EL (cell line): Measurements from ENCODE around the gene TLR6.
"Not testable (repeated sequence)": the region's sequence is repeated elsewhere in the genome, so short reads cannot be mapped to it uniquely, and the experiment has no call there.

Experiments
- DNase-seq: peaks from one replicate; pipeline ENCODE4 v3.0.0-alpha.2; 2016

TLR6 gene

DNA sequence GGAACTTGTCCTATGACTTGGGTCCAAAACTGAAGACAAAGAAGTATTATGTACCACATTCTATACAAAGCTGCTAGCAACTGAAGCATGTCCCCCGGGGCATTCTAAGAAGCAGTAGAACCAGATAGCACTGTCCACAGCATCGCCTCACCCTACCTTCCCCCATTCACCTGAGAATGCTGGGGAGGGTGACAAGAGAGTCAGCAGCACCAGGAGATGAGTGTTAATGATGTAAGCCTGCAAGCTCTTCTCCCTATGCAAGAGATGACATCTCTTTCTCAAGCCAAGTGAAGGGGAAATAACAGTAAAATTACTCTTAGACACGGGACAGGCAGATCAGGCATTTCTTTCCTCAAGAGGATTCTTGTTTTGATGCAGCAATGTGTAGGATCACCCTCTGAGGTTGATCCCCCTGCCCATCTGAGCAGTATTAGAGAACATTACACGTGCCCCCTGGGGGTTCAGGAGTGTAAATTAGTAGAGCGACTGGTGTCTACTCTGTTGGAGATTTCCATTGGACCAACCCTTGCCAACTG, 38.1 kb downstream of the TLR6 start:
- DNase-seq: no peak

DNA sequence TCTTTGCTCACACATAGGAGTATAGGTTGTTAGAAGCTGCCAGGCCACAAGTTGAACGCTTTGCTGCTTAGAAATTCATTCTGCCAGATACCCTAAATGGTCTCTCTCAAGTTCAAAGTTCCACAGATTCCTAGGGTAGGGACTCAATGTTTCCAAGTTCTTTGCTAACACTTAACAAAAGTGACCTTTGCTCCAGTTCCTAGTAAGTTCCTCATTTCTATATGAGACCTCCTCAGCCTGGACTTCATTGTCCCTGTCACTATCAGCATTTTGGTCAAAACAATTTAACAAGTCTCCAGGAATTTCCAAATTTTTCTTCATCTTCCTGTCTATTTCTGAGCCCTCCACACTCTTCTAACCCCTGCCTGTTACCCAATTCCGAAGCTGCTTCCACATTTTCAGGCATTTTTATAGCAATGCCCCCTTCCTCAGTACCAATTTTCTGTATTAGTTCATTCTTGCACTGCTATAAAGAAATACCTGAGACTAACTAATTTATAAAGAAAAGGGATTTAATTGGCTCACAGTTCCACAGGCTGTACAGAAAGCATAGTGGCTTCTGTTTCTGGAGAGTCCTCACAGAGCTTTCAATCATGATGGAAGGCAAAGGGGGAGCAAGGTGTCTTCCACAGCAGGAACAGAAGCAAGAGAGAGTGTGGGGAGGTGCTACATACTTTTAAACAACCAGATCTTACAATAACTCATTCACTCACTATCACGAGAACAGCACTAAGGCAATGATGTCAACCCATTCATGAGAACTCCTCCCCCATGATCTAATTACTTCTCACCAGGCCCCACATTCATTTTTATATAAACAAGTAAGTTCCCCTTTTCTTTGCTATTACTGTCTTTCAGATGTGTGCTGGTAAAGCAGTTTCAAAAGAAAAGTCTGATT, 40.5 kb downstream of the TLR6 start:
- no peak for DNase-seq

- no peak for DNase-seq
Measured at GRCh38 chr4:38814386-38814785, 42.2 kb downstream of the TLR6 start.

GRCh38 chr4:38811297-38811696, 45.3 kb downstream of the TLR6 start:
- DNase-seq: no peak

- DNase-seq: not testable (repeated sequence)
Measured at GRCh38 chr4:38807462-38807861, 49.2 kb downstream of the TLR6 start.

DNA sequence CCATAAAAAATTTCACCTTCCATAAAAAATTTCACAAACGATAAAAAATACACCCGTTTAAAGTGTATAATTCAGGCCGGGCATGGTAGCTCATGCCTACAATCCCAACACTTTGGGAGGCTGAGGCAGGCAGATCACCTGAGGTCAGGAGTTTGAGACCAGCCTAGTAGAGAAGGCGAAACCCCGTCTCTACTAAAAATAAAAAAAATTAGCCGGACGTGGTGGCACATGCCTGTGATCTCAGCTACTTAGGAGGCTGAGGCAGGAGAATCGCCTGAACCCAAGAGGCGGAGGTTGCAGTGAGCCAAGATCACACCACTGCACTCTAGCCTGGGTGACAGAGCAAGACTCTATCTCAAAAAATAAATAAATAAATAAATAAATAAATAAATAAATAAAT, 50.4 kb downstream of the TLR6 start:
- DNase-seq: not testable (repeated sequence)

- peak; percentile 14 for DNase-seq
Measured at GRCh38 chr4:38805530-38806145, 51.0 kb downstream of the TLR6 start.

- DNase-seq: peak; percentile 55
Measured at GRCh38 chr4:38804654-38805295, 51.8 kb downstream of the TLR6 start, which contains the start of gene TLR1. Gene TLR1 (minus strand): TSS chr4:38804791. CDS start chr4:38798831, 5,960 bp downstream.

DNA sequence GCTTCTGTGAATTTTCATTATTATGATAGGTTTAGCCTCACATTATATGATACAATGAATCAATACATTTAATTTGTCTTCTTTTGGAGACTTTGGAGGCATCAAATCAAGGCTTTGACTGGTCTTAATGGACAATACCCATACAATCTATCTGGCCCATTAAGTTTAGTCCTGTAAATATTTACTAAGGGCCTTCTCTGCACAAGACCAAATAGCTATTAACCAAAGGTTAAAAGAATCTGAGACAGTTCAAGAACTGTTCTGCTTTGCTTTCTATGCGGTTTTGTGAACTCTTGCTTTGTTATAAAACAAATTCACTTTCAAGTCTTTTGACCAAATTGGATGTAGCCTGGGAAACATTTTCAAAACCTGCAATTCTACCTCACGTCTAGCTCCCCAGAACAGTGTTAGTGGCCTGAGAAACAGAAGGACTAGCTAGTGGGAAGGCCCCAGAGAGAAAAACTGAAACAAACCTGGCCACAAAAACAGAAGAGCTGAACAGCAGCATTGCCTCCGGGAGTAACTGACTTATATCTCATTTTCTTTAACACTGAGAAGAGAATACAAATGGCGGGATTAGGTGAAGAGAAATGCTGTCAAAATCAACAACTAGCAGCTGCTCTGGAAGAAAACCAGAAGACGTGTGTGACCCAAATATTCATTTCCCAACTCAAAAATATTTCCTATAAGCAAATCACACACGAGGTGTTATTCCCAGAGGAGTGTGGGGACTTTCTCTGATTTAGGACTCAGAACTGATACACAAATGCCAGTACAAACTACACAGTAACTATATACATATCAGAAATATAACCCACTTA, 52.6 kb downstream of the TLR6 start:
- no peak for DNase-seq

- DNase-seq: no peak
Measured at GRCh38 chr4:38802561-38803355, 53.9 kb downstream of the TLR6 start.

DNA sequence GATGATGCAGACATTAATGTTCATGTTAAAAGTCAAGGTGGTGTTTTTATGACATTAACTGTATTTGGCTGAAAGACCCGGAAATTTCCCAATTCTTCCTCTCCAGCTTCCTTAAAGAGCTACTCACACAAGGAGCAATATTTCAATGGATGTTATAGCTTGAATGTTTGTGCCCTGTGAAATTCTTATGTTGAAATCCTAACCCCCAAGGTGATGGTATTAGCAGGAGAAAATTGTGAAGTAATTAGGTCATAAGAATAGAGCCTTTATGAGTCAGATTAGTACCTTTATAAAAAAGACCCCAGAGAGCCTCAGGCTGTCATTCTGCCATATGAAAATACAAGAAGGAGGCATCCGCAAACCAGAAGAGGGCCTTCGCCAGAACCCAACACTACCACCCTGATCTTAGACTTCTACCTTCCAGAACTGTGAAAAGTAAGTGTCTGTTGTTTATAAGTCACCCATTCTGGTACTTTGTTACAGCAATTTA, 55.6 kb downstream of the TLR6 start:
- DNase-seq: no peak

DNA sequence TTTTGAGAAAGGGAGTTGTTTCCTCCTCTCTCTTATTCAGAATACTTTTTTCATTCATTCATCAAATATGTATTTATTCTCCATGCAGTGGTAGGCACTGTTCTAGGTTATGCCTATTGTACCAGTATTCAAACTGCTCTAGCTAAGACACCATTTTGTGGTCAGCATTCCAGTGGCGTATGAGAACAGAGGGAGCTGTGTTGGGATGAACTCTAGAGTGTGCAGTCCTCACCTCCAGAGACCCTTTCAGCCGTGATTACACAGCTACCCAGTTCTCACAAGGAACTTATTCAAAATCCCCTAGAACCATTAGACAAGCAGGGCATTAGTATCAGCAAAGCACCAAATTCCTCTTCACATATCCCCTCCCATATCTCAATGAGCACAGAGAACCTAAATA, 56.3 kb downstream of the TLR6 start:
- DNase-seq: no peak

DNA sequence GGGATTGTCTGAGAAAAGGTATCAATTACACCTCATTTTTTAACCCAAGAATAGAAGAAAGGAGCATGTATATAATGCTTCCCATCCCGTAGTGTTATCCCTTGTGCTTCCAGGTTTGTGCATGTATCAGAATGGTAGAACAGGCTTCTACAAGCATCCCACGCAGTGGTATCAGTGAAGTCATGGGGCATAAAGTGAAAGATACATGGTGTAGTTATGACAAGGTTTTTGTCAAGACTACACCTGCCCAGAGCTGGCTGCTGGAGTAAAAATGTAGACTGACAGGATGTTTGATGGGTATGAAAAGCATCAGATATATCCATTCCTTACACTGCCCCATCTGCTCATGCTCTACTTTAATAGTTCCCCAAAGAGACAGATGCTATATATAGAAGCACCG, 61.5 kb downstream of the TLR6 start:
- DNase-seq: no peak

DNA sequence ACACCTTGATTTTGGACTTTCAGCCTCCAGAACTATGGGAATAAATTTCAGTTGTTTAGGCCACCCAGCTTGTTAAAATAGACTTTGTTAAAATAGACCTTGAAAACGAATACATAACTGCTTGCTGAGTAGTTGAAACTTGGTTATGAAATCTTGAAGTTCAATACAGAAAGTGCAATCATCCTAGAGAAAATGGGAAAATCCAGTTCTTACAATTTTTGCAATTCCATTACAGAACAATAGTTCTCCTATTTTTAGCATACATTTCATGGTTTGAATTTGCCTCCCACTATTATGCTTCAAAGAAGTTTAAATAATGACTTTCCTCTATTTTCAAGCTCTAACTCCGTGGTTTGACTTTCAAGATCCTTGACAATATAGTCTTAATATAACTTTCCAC, 62.6 kb downstream of the TLR6 start:
- DNase-seq: no peak

GRCh38 chr4:38791010-38791409, 65.6 kb downstream of the TLR6 start:
- no peak for DNase-seq

GRCh38 chr4:38788317-38788716, 68.3 kb downstream of the TLR6 start:
- peak; percentile 40 for DNase-seq

- DNase-seq: no peak
Measured at GRCh38 chr4:38787693-38788092, 68.9 kb downstream of the TLR6 start.

DNA sequence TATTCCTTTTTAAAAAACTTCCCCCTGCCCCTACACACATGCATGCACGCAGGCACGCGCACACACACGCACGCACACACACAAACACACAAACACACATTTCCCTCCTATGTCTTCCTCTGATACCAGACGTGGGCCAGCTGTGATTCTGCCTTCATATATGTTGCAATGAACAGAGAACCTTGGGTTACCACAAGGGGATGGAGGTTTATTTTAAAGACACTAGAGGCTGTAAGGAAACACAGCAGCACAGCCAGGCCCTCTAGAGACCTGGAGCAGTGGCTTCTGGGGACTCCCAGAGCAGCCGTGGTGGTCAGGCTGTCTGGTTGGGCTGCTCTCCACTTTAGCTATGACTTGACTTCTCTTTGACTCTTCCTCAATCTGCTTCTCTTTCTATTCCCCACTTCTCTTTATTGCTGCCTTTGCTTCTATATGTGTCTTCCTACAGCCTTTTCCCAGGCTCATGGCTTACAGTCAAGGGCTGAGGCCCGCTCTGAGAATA, 70.7 kb downstream of the TLR6 start:
- no peak for DNase-seq

GRCh38 chr4:38785041-38785790, 71.4 kb downstream of the TLR6 start:
- DNase-seq: no peak

DNA sequence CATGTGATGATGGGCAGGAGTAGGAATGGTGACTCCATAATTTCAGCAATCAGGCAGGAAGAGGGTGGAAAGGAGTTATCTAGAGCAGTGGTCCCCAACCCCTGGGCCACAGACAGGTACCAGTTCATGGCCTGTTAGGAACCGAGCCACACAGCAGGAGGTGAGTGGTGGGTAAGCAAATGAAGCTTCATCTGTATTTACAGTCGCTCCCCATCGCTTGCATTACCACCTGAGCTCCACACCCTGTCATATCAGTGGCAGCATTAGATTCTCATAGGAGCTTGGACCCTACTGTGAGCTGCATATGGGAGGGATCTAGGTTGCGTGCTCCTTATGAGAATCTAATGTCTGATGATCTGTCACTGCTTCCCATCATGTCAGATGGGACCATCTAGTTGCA, 72.5 kb downstream of the TLR6 start:
- no peak for DNase-seq

GRCh38 chr4:38783109-38783460, 73.5 kb downstream of the TLR6 start:
- no peak for DNase-seq
